ENCODE measurements around the gene CDH22.

The CDH22 gene

DNA sequence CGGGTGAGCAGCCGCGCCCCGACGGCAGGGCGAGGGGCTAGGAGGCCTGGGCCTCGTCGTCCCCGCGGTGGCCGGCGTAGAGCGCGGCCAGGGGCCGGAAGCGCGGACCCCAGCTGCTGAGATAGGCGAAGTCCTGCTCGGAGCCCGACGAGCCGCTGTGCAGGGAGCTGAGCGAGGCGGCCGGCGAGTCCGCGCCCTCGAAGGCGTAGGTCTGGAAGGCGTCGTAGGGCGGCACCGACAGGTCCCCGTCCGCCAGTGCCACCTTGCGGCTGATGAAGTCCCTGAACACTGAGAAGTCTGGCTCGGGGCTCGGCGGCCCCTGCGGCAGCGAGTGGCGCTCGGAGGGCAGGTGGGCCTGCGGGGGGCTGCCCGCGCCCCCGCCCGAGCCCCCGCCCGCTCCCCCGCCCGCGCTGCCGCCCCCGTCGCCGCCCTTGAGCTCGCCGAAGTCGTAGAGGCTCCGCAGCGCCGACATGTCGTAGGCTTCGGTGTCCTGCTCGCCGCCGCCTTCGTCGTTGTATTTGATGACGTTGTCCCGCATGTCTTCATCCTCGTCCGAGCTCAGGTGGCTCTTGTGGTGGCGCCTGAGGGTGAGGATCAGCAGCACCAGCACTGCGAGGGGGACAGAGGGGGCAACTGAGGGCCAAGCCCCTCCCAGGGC is 133.7 kb downstream of the CDH22 start:
- Histone ChIP-seq H3K27ac (no peak overlapping the region), H3K9me3 (no peaks in the 10 kb centered on the region), H3K4me3 (ENCODE audit: low read depth in 1 of 2, low read length in 1 of 2) (no peak overlapping the region), H3K4me1 (ENCODE audit: control insufficient read depth in 1 of 2, insufficient read depth in 1 of 2, low read depth in 1 of 2, low read length in 1 of 2) (peaks cover 0 to 4% of the 10 kb centered on the region in 2 experiments), H3K27me3 (peaks cover 82% of the 10 kb centered on the region), H3K36me3 (no peaks in the 10 kb centered on the region)
- TF ChIP-seq, protein P1, sequence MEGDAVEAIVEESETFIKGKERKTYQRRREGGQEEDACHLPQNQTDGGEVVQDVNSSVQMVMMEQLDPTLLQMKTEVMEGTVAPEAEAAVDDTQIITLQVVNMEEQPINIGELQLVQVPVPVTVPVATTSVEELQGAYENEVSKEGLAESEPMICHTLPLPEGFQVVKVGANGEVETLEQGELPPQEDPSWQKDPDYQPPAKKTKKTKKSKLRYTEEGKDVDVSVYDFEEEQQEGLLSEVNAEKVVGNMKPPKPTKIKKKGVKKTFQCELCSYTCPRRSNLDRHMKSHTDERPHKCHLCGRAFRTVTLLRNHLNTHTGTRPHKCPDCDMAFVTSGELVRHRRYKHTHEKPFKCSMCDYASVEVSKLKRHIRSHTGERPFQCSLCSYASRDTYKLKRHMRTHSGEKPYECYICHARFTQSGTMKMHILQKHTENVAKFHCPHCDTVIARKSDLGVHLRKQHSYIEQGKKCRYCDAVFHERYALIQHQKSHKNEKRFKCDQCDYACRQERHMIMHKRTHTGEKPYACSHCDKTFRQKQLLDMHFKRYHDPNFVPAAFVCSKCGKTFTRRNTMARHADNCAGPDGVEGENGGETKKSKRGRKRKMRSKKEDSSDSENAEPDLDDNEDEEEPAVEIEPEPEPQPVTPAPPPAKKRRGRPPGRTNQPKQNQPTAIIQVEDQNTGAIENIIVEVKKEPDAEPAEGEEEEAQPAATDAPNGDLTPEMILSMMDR (IDR thresholded peaks at IDR 0.05): peak; percentile 62

DNA sequence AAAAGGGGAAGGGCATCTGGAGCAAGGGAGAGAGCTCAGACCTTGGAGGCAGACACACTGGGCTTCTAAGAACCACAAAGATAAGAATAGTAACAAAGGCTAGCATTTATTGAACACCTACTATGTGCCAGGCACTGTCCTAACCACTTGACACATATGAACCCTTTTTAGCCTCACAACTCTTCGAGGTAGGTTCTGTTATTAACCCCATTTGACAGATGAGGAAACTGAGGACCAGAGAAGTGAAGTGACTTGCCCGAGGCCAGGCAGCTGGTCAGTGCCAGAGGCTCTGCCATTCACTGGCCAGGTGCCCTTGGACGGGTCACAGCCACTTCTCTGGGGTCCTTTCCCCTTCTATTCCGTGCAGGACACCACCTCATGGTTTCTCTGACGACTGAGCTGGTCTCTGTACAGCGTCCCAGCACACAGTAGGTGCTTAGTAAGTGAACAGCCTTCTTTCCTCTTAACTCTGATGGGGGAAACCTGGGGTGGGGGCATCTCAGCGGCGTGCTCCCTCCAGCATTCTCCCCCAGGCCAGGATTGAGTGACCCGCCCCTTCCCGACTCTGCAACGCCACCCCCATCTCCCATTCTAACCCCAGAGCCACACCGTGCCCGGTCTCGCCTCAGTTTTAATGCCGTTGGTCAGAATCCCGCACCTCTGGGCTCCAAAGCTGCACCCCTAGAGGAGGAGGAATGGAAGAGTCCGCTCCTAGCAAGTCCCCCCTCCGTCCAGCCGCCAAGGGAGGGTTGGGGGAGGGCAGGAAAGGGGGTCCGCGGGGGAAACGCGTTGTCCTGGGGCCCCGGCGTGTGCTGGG is 134.4 kb downstream of the CDH22 start:
- no peaks in the 10 kb centered on the region for H3K36me3 ChIP-seq
- peaks cover 76% of the 10 kb centered on the region for H3K27me3 ChIP-seq
- peaks cover 0 to 4% of the 10 kb centered on the region in 2 experiments for H3K4me1 ChIP-seq (ENCODE audit: control insufficient read depth in 1 of 2, insufficient read depth in 1 of 2, low read depth in 1 of 2, low read length in 1 of 2)
- TF ChIP-seq, protein P1 (IDR thresholded peaks at IDR 0.05): no peak
- no peaks in the 10 kb centered on the region for H3K9me3 ChIP-seq
- H3K27ac ChIP-seq: no peak overlapping the region
- no peak overlapping the region for H3K4me3 ChIP-seq (ENCODE audit: low read depth in 1 of 2, low read length in 1 of 2)

DNA sequence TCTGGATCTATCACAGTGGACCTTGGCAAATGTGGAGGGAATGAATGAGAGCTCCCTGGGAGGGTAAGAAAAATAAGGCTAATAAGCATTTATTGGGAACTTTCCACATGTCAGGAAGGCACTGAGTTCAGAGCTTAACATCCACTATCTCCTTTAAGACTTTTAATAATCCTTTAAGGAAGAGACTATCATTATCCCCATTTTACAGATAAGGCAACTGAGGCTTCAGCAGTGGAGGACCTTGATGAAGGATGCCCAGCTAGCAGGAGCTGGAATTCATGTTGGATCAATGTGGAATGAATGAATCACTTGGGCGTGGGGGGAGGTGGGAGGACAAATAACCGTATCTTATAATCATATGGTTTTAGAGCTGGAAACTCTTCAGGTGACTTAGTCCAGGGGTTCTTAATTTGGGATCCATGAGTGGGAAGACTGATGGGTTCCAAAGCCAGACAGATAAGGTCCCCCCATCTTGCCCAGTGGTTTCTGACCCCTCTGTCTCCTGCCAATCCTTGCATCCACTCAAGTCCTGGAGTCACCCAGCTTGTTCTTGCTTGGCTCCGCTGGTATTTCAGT is 135.2 kb downstream of the CDH22 start:
- no peaks in the 10 kb centered on the region for H3K9me3 ChIP-seq
- TF ChIP-seq, protein P1 (IDR thresholded peaks at IDR 0.05): no peak
- H3K27me3 ChIP-seq: peaks cover 78% of the 10 kb centered on the region
- no peak overlapping the region for H3K27ac ChIP-seq
- peaks cover 0 to 4% of the 10 kb centered on the region in 2 experiments for H3K4me1 ChIP-seq (ENCODE audit: control insufficient read depth in 1 of 2, insufficient read depth in 1 of 2, low read depth in 1 of 2, low read length in 1 of 2)
- no peak overlapping the region for H3K4me3 ChIP-seq (ENCODE audit: low read depth in 1 of 2, low read length in 1 of 2)
- no peaks in the 10 kb centered on the region for H3K36me3 ChIP-seq

DNA sequence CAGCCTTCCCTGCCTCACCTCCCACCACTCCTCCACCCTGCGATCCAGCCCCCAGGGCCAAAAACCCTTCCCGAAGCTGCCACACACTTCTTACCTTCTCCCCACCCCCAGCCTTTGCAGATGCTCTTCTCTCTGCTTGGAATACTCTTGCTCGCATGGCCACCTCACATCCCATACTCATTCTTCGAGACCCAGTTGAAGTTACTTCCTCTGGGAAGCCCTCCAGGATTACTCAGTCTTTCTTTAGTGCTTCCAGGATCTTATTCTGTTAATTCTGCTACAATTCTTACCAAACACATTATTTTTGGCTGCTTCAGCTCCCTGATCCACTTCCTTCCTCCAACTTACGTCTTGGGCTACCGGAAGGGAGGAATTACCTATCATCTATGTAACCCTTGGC is 135.8 kb downstream of the CDH22 start:
- peaks cover 0 to 4% of the 10 kb centered on the region in 2 experiments for H3K4me1 ChIP-seq (ENCODE audit: control insufficient read depth in 1 of 2, insufficient read depth in 1 of 2, low read depth in 1 of 2, low read length in 1 of 2)
- H3K27ac ChIP-seq: no peak overlapping the region
- H3K27me3 ChIP-seq: peaks cover 77% of the 10 kb centered on the region
- TF ChIP-seq, protein P1 (IDR thresholded peaks at IDR 0.05): no peak
- no peak overlapping the region for H3K4me3 ChIP-seq (ENCODE audit: low read depth in 1 of 2, low read length in 1 of 2)
- H3K9me3 ChIP-seq: no peaks in the 10 kb centered on the region
- H3K36me3 ChIP-seq: no peaks in the 10 kb centered on the region

DNA sequence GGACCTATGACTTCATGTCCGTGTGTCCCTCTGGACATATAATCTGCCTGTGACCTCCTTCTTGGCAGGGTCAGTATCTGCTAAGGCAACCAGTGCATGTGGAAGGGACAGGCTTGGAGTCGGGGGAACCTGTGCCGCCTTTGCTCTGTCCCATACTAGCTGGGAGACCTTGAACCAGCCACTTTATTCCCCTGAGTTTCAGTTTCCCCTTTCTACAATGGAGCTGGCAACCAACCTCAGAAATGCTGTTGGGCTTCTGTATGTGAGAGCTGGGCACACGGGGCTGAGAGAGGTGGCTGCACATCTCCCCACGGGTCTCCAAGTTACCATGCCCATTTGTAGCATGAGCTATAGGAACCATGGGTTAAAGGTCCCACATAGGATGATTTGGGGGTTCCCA is 136.4 kb downstream of the CDH22 start:
- H3K36me3 ChIP-seq: no peaks in the 10 kb centered on the region
- peaks cover 76% of the 10 kb centered on the region for H3K27me3 ChIP-seq
- H3K4me3 ChIP-seq (ENCODE audit: low read depth in 1 of 2, low read length in 1 of 2): no peak overlapping the region

More for the DNA sequence above, 136.4 kb downstream of the CDH22 start:
- H3K27ac ChIP-seq: no peak overlapping the region
- no peaks in the 10 kb centered on the region for H3K9me3 ChIP-seq
- TF ChIP-seq, protein P1 (IDR thresholded peaks at IDR 0.05): no peak
- H3K4me1 ChIP-seq (ENCODE audit: control insufficient read depth in 1 of 2, insufficient read depth in 1 of 2, low read depth in 1 of 2, low read length in 1 of 2): peaks cover 0 to 4% of the 10 kb centered on the region in 2 experiments

All from neutrophil (primary cell).